Tibial nerve (tissue), 4 donors: ENCODE data around the gene TEX2. TPM values are rescaled to one million over a fixed set of nuclear protein-coding genes. Genes with fewer than 3 reads are reported as not detected.

Experiments
- DNase-seq, 2 donors: peaks; one replicate each; pipeline ENCODE4 v3.0.0-alpha.2; 2019; ENCODE audit warnings: low spot score in 2 of 2
- H3K27ac ChIP-seq, 4 donors: fragments of 200-600 bp; sonication (generic) in 3 of 4; one replicate each; pipeline ENCODE4 v1.5.1; 2017 to 2019; ENCODE audit warnings: mild to moderate bottlenecking in 1 of 4
- H3K27me3 ChIP-seq, 2 donors: fragments of 200-600 bp; sonication (generic) in 1 of 2; one replicate each; pipeline versions ENCODE4 v1.5.1 to v1.6.0; 2017 to 2019
- H3K36me3 ChIP-seq, 3 donors: fragments of 200-600 bp; sonication (generic); one replicate each; pipeline ENCODE4 v1.5.1; 2018 to 2019
- H3K4me1 ChIP-seq, 4 donors: fragments of 200-600 bp; sonication (generic) in 3 of 4; one replicate each; pipeline ENCODE4 v1.5.1; 2017 to 2019
- H3K4me3 ChIP-seq, 4 donors: fragments of 200-600 bp; sonication (generic) in 3 of 4; one replicate each; pipeline ENCODE4 v1.5.1; 2017 to 2019; ENCODE audit warnings: mild to moderate bottlenecking in 1 of 4, moderate library complexity in 1 of 4
- H3K9me3 ChIP-seq, 4 donors: fragments of 200-600 bp; sonication (generic) in 3 of 4; one replicate each; pipeline ENCODE4 v1.5.1; 2017 to 2019
- CTCF ChIP-seq, 5 experiments: fragments of 200-600 bp in 3 of 5; fragments of 450-650 bp in 2 of 5; sonication (generic) in 3 of 5; IDR thresholded peaks; one replicate each; pipeline ENCODE4 v1.5.1; 2016 to 2019; ENCODE audit warnings: antibody characterized with exemption in 5 of 5, mild to moderate bottlenecking in 3 of 5, moderate library complexity in 2 of 5
- EP300 ChIP-seq, 2 donors: sonication (generic); formaldehyde crosslinking; IDR thresholded peaks; one replicate each; pipeline ENCODE4 v1.6.1; 2017; ENCODE audit warnings: antibody characterized with exemption in 2 of 2, mild to moderate bottlenecking in 1 of 2
- POLR2A ChIP-seq, 2 donors: fragments of 450-650 bp; IDR thresholded peaks; one replicate each; pipeline ENCODE4 v1.6.1; 2017; ENCODE audit warnings: antibody characterized with exemption in 2 of 2, mild to moderate bottlenecking in 2 of 2, moderate library complexity in 2 of 2
- WGBS, 2 donors: methylation state at CpG; one replicate each; pipeline ENCODE4 v1.1.5; 2018; 5-methylcytosine and 5-hydroxymethylcytosine counted together
- total RNA-seq, 4 donors: library from RNA; depleted of rRNA; stranded (reverse); fragments of >200 nt; gene quantifications; one replicate each; pipeline ENCODE4 v1.1.0, GENCODE V29; 2016

TEX2 gene
- total RNA-seq, 4 donors from 2014 or later, result 32.6 to 110 (median 59.7) TPM

GRCh38 chr17:64120159-64120810 lies 142.8 kb downstream of the TEX2 start:
- Histone ChIP-seq H3K9me3 (no peaks in the 10 kb centered on the region), H3K4me1 (peaks cover 0 to 13% (median 3%) of the 10 kb centered on the region in 4 donors), H3K27ac (no peak overlapping the region), H3K4me3 (no peak overlapping the region), H3K27me3 (no peaks in the 10 kb centered on the region), H3K36me3 (no peaks in the 10 kb centered on the region)
- 79 to 86% methylated on average over 3 of the region's 3 CpGs for WGBS, 2 donors
- DNase-seq, result no peak
- TF ChIP-seq CTCF (IDR thresholded peaks at IDR 0.05) (no peak), POLR2A (IDR thresholded peaks at IDR 0.05) (no peak), EP300 (IDR thresholded peaks at IDR 0.05) (no peak)

GRCh38 chr17:64117981-64118979 lies 144.8 kb downstream of the TEX2 start:
- WGBS, 2 donors, result 50 to 51% methylated on average over 10 of the region's 10 CpGs
- Histone ChIP-seq H3K9me3 (no peaks in the 10 kb centered on the region), H3K27me3 (no peaks in the 10 kb centered on the region), H3K4me3 (no peak overlapping the region), H3K36me3 (no peaks in the 10 kb centered on the region), H3K4me1 (peaks cover 0 to 13% (median 3%) of the 10 kb centered on the region in 4 donors), H3K27ac (no peak overlapping the region)
- TF ChIP-seq POLR2A (IDR thresholded peaks at IDR 0.05), result no peak
- TF ChIP-seq EP300 (IDR thresholded peaks at IDR 0.05), result peak in 1 of 2 donors; percentile 15
- no peak for TF ChIP-seq CTCF (IDR thresholded peaks at IDR 0.05)
- DNase-seq, result peak in 1 of 2 donors; percentile 24

- no peaks in the 10 kb centered on the region for H3K9me3 ChIP-seq
- peaks cover 0 to 13% (median 3%) of the 10 kb centered on the region in 4 donors for H3K4me1 ChIP-seq
- no peak for DNase-seq
- H3K4me3 ChIP-seq, result no peak overlapping the region
- 92% methylated on average over 7 of the region's 7 CpGs for WGBS, 2 donors
- no peaks in the 10 kb centered on the region for H3K27me3 ChIP-seq
- H3K36me3 ChIP-seq, result no peaks in the 10 kb centered on the region
- peak in 1 of 2 donors; percentile 7 for TF ChIP-seq EP300 (IDR thresholded peaks at IDR 0.05)
- no peak for TF ChIP-seq CTCF (IDR thresholded peaks at IDR 0.05)
- no peak overlapping the region for H3K27ac ChIP-seq
These were observed 147.1 kb downstream of the TEX2 start for GRCh38 chr17:64115822-64116534.

- Histone ChIP-seq H3K36me3 (no peaks in the 10 kb centered on the region), H3K4me1 (peaks cover 0 to 13% (median 0%) of the 10 kb centered on the region in 4 donors), H3K9me3 (no peaks in the 10 kb centered on the region), H3K27ac (no peak overlapping the region), H3K27me3 (no peaks in the 10 kb centered on the region), H3K4me3 (no peak overlapping the region)
- WGBS, 2 donors, result 88 to 96% methylated on average over 8 of the region's 8 CpGs
- DNase-seq, result no peak
- TF ChIP-seq CTCF (IDR thresholded peaks at IDR 0.05) (no peak), EP300 (IDR thresholded peaks at IDR 0.05) (no peak), POLR2A (IDR thresholded peaks at IDR 0.05) (no peak)
These were observed 147.9 kb downstream of the TEX2 start for GRCh38 chr17:64115043-64115698.
